VCaP (cell line): Measurements from ENCODE around the gene GZMH.
"Not testable (repeated sequence)": the region's sequence is repeated elsewhere in the genome, so short reads cannot be mapped to it uniquely, and the experiment has no call there.

Experiments
- H3K27ac ChIP-seq: fragments of 450-650 bp; 2 replicates; pipeline ENCODE4 v1.5.1; 2017
- TF ChIP-seq, protein P1 (sequence below): fragments of 450-650 bp; conservative IDR thresholded peaks from 2 replicates; pipeline ENCODE4 v1.5.1; 2017; ENCODE audit warnings: mild to moderate bottlenecking, moderate library complexity

Gene GZMH, protein sequence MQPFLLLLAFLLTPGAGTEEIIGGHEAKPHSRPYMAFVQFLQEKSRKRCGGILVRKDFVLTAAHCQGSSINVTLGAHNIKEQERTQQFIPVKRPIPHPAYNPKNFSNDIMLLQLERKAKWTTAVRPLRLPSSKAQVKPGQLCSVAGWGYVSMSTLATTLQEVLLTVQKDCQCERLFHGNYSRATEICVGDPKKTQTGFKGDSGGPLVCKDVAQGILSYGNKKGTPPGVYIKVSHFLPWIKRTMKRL

DNA sequence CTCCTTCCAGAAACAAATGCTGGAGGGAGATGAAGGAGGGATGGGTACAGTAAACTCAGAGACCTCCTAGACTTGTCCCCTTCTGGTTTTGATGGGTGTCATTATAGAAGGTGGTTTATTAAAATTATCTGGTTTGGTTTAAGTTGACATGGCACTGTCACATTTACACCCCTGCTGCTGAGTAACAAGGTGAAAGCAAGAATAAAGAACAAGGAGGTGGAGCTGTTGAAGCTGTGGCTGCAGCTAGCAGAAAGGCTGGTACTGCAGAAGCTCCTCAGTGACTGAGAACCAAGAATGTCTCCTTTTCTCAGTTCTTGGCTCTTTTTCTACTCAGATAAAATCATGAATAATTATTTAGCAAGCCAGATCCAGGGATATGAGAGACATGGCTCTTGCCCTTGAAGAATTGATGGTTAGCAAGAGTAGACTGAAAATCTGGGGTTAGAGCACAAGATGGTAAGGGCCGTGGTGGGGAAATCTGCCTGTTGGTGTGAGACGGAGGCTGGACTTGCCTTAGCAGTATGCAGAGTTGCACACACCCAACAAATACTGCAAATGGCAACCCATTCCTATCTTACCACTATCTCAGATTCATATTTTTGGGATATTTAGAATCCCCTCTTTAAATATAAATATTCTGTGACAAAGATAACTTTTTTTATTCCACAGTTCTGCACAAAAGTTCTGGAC is at the start of gene GZMH:
GZMH (minus strand) TSS at position 31 of the 690 bp plus-strand sequence. CDS start 72 bp downstream, outside the sequence.
- TF ChIP-seq, protein P1, sequence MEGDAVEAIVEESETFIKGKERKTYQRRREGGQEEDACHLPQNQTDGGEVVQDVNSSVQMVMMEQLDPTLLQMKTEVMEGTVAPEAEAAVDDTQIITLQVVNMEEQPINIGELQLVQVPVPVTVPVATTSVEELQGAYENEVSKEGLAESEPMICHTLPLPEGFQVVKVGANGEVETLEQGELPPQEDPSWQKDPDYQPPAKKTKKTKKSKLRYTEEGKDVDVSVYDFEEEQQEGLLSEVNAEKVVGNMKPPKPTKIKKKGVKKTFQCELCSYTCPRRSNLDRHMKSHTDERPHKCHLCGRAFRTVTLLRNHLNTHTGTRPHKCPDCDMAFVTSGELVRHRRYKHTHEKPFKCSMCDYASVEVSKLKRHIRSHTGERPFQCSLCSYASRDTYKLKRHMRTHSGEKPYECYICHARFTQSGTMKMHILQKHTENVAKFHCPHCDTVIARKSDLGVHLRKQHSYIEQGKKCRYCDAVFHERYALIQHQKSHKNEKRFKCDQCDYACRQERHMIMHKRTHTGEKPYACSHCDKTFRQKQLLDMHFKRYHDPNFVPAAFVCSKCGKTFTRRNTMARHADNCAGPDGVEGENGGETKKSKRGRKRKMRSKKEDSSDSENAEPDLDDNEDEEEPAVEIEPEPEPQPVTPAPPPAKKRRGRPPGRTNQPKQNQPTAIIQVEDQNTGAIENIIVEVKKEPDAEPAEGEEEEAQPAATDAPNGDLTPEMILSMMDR, result no peak
- H3K27ac ChIP-seq, result no peak within 1 kb of the TSS

DNA sequence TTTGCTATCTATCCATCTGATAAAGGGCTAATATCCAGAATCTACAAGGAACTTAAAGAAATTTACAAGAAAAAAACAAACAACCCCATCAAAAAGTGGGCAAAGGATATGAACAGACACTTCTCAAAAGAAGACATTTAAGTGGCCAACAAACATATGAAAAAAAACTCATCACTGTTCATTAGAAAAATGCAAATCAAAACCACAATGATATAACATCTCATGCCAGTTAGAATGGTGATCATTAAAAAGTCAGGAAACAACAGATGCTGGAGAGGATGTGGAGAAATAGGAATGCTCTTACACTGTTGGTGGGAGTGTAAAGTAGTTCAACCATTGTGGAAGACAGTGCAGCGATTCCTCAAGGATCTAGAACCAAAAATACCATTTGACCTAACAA is 38.9 kb upstream of the GZMH start:
- H3K27ac ChIP-seq, result not testable (repeated sequence)

DNA sequence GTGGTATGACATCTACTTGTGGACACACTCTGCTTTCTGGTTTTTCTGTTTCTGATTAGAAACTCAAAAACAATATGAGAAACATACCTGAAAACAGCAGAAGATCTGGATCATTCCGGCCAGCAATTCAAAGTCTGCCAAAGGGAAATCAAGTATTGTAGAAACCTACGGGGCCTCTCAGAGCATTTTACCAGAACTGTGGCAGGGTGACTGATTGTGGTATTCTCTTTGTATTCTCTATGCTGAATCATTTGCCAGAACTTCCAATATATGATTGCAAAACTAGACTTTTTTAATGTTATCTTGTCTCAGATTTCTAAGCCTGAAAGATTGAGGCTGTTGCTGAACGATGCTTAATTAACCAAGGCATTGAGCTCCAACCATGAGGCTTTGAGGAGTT is 30.4 kb upstream of the GZMH start:
- H3K27ac ChIP-seq, result no peak overlapping the region
- TF ChIP-seq, protein P1, result no peak

DNA sequence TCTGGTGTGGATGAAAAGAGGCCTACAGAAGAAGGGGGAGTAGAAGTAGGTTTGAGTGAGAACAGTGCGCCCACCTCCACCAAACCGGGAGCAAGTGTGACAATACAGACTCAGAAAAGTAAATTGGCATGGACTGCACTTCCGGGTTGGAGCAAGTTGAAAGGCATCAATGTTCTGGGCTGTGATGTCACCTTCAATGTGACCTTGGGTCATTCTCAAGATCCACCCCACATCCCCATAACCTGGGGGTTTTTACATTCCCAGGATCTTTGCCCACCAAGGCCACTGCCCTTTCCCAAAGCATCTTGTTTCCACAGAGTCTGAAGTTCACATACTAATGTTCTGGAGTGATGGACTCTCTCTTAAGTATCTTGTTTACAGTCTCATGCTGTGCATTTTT is 29.8 kb upstream of the GZMH start:
- TF ChIP-seq, protein P1, result no peak
- H3K27ac ChIP-seq, result no peak overlapping the region

DNA sequence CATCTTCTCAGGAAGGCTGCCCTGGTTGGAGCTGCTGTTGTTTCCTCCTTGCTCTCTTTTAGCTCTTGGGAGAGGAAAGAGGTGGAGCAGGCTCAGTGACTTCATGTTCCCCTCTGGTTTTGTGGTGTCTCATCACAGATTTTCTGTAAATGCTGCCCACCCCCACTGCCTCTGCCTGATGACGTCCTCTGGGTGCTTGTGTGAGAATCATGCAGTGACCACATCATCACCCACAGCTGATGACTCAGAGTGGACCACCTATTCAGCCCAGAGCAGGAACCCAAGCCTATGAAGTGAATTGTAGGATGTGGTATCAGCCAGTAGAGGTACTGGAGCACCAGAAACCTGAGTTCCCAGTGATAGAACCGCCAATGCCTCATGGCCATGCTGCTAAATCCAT is 24.7 kb upstream of the GZMH start, which contains the start of gene GZMB:
GZMB (minus strand) TSS at position 33 of the 400 bp plus-strand sequence; CDS start at position 3, 30 bp downstream.
- no peak within 1 kb of the TSS for H3K27ac ChIP-seq
- TF ChIP-seq, protein P1, result no peak

DNA sequence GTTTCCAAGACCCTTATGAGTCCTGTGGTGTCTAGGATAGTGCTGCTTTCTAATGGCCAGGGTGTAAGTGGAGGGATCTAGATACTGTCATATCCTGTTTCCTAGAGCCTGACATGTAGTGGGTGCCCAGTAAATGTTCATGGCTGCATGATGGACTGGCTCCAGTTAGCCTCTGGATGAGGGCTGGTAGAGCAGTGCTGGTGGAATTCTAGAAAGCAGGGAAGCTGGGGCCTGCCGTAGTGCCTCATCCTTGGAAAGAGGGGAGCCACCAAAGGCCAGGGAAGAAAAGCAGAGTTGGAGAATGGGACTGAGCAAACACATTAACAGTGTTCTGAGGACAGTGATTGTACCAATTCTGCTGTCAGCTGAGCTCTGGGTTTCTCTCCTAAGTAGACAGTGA is 23.9 kb upstream of the GZMH start:
- TF ChIP-seq, protein P1, result no peak
- no peak overlapping the region for H3K27ac ChIP-seq

DNA sequence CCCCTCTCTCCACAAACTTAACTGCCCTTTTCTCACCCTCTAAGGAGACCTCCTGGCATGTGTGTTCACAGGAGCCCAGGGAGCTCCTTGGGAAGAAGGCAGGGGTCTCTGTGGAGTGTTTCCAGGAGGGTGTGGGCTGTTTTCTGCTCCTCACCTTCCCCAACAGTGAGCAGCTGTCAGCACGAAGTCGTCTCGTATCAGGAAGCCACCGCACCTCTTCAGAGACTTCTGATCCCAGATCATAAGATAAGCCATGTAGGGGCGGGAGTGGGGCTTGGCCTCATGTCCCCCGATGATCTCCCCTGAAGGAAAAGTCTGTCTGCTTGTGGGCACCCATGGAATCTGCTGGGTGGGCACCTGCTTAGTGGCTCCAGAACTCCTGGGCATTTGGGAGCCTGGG is 23.3 kb upstream of the GZMH start:
- no peak overlapping the region for H3K27ac ChIP-seq
- TF ChIP-seq, protein P1, result no peak

DNA sequence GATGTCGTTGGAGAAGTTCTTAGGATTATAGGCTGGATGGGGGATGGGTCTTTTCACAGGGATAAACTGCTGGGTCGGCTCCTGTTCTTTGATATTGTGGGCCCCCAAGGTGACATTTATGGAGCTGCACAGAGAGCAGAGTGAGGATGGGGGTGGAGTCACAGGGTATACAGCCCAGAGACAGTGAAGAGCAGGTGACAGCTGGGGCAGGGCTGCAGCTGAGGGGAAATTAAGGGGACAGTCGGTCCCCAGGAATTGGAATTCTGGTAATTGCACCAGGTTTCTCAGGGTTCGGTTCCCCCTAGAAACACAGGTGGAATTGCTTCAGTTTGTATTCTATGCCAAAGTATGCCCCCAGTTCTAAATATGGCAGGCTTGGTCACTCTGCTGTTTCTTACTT is 22.9 kb upstream of the GZMH start:
- H3K27ac ChIP-seq, result no peak overlapping the region
- TF ChIP-seq, protein P1, result no peak
